Caco-2 (cell line): ENCODE data around the gene FAM227A. TPM values are rescaled to one million over a fixed set of nuclear protein-coding genes. Genes with fewer than 3 reads are reported as not detected.

Experiments
- BruUV-seq: library from RNA; stranded (reverse); fragments of 400-500 nt; replicated peaks from 2 replicates; lab custom pipeline; 2021; lab: Mats Ljungman, UMichigan
- CTCF ChIA-PET: fragments of 300-600 bp; sonication (Branson Sonifier 250); formaldehyde crosslinking; loops from one replicate; lab custom pipeline; 2022; ENCODE audit warnings: antibody characterized with exemption; lab: Charles Lee
- POLR2A ChIA-PET: fragments of 300-600 bp; sonication (Branson Sonifier 250); formaldehyde crosslinking; loops from one replicate; lab custom pipeline; 2022; ENCODE audit warnings: antibody characterized with exemption; lab: Charles Lee
- DNase-seq, 2 experiments: peaks; one replicate each; pipeline versions ENCODE4 v3.0.0 to v3.0.0-alpha.2; 2020 to 2022
- H3K27me3 ChIP-seq: replicated peaks from 2 replicates; pipeline ENCODE4 v1.6.0; 2011; ENCODE audit warnings: low read length; ENCODE audit not compliant: control insufficient read depth, insufficient read depth
- H3K36me3 ChIP-seq: 2 replicates; pipeline ENCODE4 v1.5.1; 2011; ENCODE audit warnings: low read length; ENCODE audit not compliant: control insufficient read depth, insufficient read depth
- H3K4me1 ChIP-seq: fragments of 250-450 bp; sonication (Bioruptor Pico); 2 replicates; pipeline ENCODE4 v1.5.1; 2020; ENCODE audit warnings: mild to moderate bottlenecking
- H3K4me3 ChIP-seq: 2 replicates; pipeline ENCODE4 v1.5.1; 2011; ENCODE audit warnings: low read depth, mild to moderate bottlenecking, control low read depth, low read length
- H3K9me3 ChIP-seq: fragments of 250-450 bp; sonication (Bioruptor Pico); 2 replicates; pipeline ENCODE4 v1.5.1; 2020; ENCODE audit warnings: mild to moderate bottlenecking, moderate library complexity
- H3K27ac Mint-ChIP-seq: one replicate; pipeline ENCODE4 v1.8.0; 2022; ENCODE audit warnings: mixed read lengths; ENCODE audit not compliant: unreplicated experiment
- H3K27me3 Mint-ChIP-seq: one replicate; pipeline ENCODE4 v1.8.0; 2022; ENCODE audit warnings: mixed read lengths; ENCODE audit not compliant: insufficient read depth, unreplicated experiment
- H3K36me3 Mint-ChIP-seq: one replicate; pipeline ENCODE4 v1.8.0; 2022; ENCODE audit warnings: mild to moderate bottlenecking, mixed read lengths; ENCODE audit not compliant: insufficient read depth, unreplicated experiment
- H3K4me1 Mint-ChIP-seq: one replicate; pipeline ENCODE4 v1.8.0; 2022; ENCODE audit warnings: low read depth, mixed read lengths; ENCODE audit not compliant: unreplicated experiment
- H3K4me3 Mint-ChIP-seq: one replicate; pipeline ENCODE4 v1.8.0; 2022; ENCODE audit warnings: mild to moderate bottlenecking, moderate library complexity, mixed read lengths; ENCODE audit not compliant: unreplicated experiment
- H3K9me3 Mint-ChIP-seq: one replicate; pipeline ENCODE4 v1.8.0; 2022; ENCODE audit warnings: mixed read lengths; ENCODE audit not compliant: unreplicated experiment
- CTCF ChIP-seq, 2 experiments: fragments of 200-600 bp in 1 of 2; IDR thresholded peaks; 1 replicate in 1 of 2; 2 replicates in 1 of 2; pipeline versions ENCODE4 v1.5.1 to v1.8.0; 2011 to 2022; ENCODE audit warnings: antibody characterized with exemption in 1 of 2, control low read depth in 1 of 2, inconsistent platforms in 1 of 2, low read depth in 1 of 2, low read length in 1 of 2, mild to moderate bottlenecking in 1 of 2, moderate library complexity in 1 of 2; ENCODE audit not compliant: insufficient read depth in 1 of 2, severe bottlenecking in 1 of 2, unreplicated experiment in 1 of 2
- intact Hi-C: fragments of 100-400 bp; cut with micrococcal nuclease; formaldehyde crosslinking; loops from one replicate; pipeline ENCODE4 v1.10.0; 2022; ENCODE audit not compliant: unreplicated experiment
- total RNA-seq: library from RNA; stranded (reverse); gene quantifications from 2 replicates; pipeline ENCODE4 v1.2.3, GENCODE V29; 2022

Gene FAM227A
- total RNA-seq, 1 experiment from 2014 or later: 0.73 TPM

- Mint-ChIP-seq H3K4me1 (no peaks in the 10 kb centered on the region), H3K27me3 (no peaks in the 10 kb centered on the region), H3K9me3 (no peaks in the 10 kb centered on the region), H3K4me3 (no peak overlapping the region), H3K36me3 (no peaks in the 10 kb centered on the region), H3K27ac (no peak overlapping the region)
- intact Hi-C loops: no loop called here
- no peaks in the 10 kb centered on the region for H3K9me3 ChIP-seq
- ChIA-PET CTCF (no interaction called here), POLR2A (no interaction called here)
- BruUV-seq: no TSS peak
- no peaks in the 10 kb centered on the region for H3K36me3 ChIP-seq
- no peaks in the 10 kb centered on the region for H3K27me3 ChIP-seq
- no peak overlapping the region for H3K4me3 ChIP-seq
- peaks cover 2% of the 10 kb centered on the region; the same call in 1 of the 2 replicates for H3K4me1 ChIP-seq
- TF ChIP-seq CTCF (IDR thresholded peaks at IDR 0.05; ENCODE audit: insufficient read depth in 1 of 2, low read depth in 1 of 2, low read length in 1 of 2, severe bottlenecking in 1 of 2, unreplicated experiment in 1 of 2): no peak
- no peak for DNase-seq
These were observed 91.5 kb downstream of the FAM227A start for GRCh38 chr22:38564669-38565068.

- TF ChIP-seq CTCF (IDR thresholded peaks at IDR 0.05; ENCODE audit: insufficient read depth in 1 of 2, low read depth in 1 of 2, low read length in 1 of 2, severe bottlenecking in 1 of 2, unreplicated experiment in 1 of 2): no peak
- Mint-ChIP-seq H3K27ac (no peak overlapping the region), H3K9me3 (no peaks in the 10 kb centered on the region), H3K4me1 (peaks cover under 1% of the 10 kb centered on the region), H3K36me3 (no peaks in the 10 kb centered on the region), H3K27me3 (no peaks in the 10 kb centered on the region), H3K4me3 (no peak overlapping the region)
- ChIA-PET POLR2A (no interaction called here), CTCF (interaction anchor here (0.6 to 0.7 kb wide), 2 partner anchors 19 to 97 kb away, joined by 3 read pairs; no protein-coding TSS in a partner anchor)
- Histone ChIP-seq H3K9me3 (no peaks in the 10 kb centered on the region), H3K36me3 (no peaks in the 10 kb centered on the region), H3K4me1 (no peaks in the 10 kb centered on the region), H3K27me3 (no peaks in the 10 kb centered on the region), H3K4me3 (no peak overlapping the region)
- no peak for DNase-seq
- no TSS peak for BruUV-seq
- intact Hi-C loops: no loop called here
These were observed 101.9 kb downstream of the FAM227A start for GRCh38 chr22:38554281-38554680.

- DNase-seq: no peak
- Histone ChIP-seq H3K4me3 (no peak overlapping the region), H3K27me3 (no peaks in the 10 kb centered on the region), H3K4me1 (no peaks in the 10 kb centered on the region), H3K36me3 (no peaks in the 10 kb centered on the region), H3K9me3 (no peaks in the 10 kb centered on the region; the same call in 1 of the 2 replicates)
- H3K27ac Mint-ChIP-seq: no peak overlapping the region
- ChIA-PET CTCF (no interaction called here), POLR2A (no interaction called here)
- no TSS peak for BruUV-seq
- H3K27me3 Mint-ChIP-seq: no peaks in the 10 kb centered on the region
- peaks cover 2% of the 10 kb centered on the region for H3K9me3 Mint-ChIP-seq
- H3K4me3 Mint-ChIP-seq: no peak overlapping the region
- intact Hi-C loops: no loop called here
- peaks cover 7% of the 10 kb centered on the region for H3K4me1 Mint-ChIP-seq
- no peak for TF ChIP-seq CTCF (IDR thresholded peaks at IDR 0.05; ENCODE audit: insufficient read depth in 1 of 2, low read depth in 1 of 2, low read length in 1 of 2, severe bottlenecking in 1 of 2, unreplicated experiment in 1 of 2)
- no peaks in the 10 kb centered on the region for H3K36me3 Mint-ChIP-seq
These were observed 106.9 kb downstream of the FAM227A start for GRCh38 chr22:38549101-38549894.
